K562 (cell line): ENCODE measurements around the gene RRBP1. TPM values are rescaled to one million over a fixed set of nuclear protein-coding genes. Genes with fewer than 3 reads are reported as not detected.

ENCODE experiments used
- ATAC-seq: fragments of 200-7000 bp; cut with Tn5 transposase; 3 replicates; pipeline ENCODE4 v1.9.1; 2020; ENCODE audit warnings: moderate library complexity
- BruUV-seq: library from RNA; stranded (reverse); fragments of 400-500 nt; replicated peaks from 2 replicates; lab custom pipeline; 2021; lab: Mats Ljungman, UMichigan
- CTCF ChIA-PET: fragments of 300-600 bp; formaldehyde crosslinking; extraction: SDS; loops from one replicate; lab custom pipeline; 2021; ENCODE audit warnings: low intra/inter-chr PET ratio; lab: Yijun Ruan, JAX
- POLR2A ChIA-PET: fragments of 300-600, 350-650 bp; sonication (Branson Sonifier 250); formaldehyde crosslinking; extraction: SDS; loops from one replicate; lab custom pipeline; 2021; ENCODE audit warnings: antibody characterized with exemption, inconsistent platforms; lab: Yijun Ruan, JAX
- DNase-seq, 4 experiments: peaks; one replicate each; pipeline versions ENCODE4 v3.0.0 to v3.0.0-alpha.2; 2011 to 2018; ENCODE audit warnings: low spot score in 3 of 4, mixed read lengths in 3 of 4; ENCODE audit errors: extremely low read depth in 1 of 4
- FAIRE-seq: peaks from 2 replicates; lab custom pipeline; 2011; peaks lifted over from hg19 to GRCh38; lab: Jason Lieb, UNC
- H2AFZ ChIP-seq: 2 replicates; pipeline ENCODE4 v1.6.0; 2011; ENCODE audit warnings: low read depth, low read length, control low read depth, inconsistent platforms
- H3K27ac ChIP-seq: fragments of 200-600 bp; 3 replicates; pipeline ENCODE4 v1.8.0; 2011; ENCODE audit warnings: low read depth, mild to moderate bottlenecking, control low read depth, inconsistent platforms, low read length, moderate library complexity, mixed read lengths; ENCODE audit errors: extremely low read depth
- H3K27me3 ChIP-seq, 2 experiments: fragments of 300-600 bp in 1 of 2; 2 replicates in 1 of 2; 3 replicates in 1 of 2; pipeline versions ENCODE4 v1.6.0 to v1.8.0; 2011; ENCODE audit warnings: inconsistent platforms in 2 of 2, low read length in 2 of 2, mild to moderate bottlenecking in 1 of 2, mixed read lengths in 1 of 2, moderate library complexity in 1 of 2; ENCODE audit not compliant: control insufficient read depth in 2 of 2, insufficient read depth in 2 of 2
- H3K36me3 ChIP-seq: fragments of 300-600 bp; 3 replicates; pipeline ENCODE4 v1.8.0; 2011; ENCODE audit warnings: mild to moderate bottlenecking, low read length, inconsistent platforms; ENCODE audit not compliant: control insufficient read depth, insufficient read depth
- H3K4me1 ChIP-seq, 2 experiments: fragments of 200-600 bp in 1 of 2; replicated peaks in 1 of 2; 2 replicates in 1 of 2; 3 replicates in 1 of 2; pipeline versions ENCODE4 v1.5.1 to v1.8.0; 2011; ENCODE audit warnings: inconsistent platforms in 2 of 2, low read length in 2 of 2, mild to moderate bottlenecking in 1 of 2, mixed read lengths in 1 of 2, moderate library complexity in 1 of 2; ENCODE audit not compliant: control insufficient read depth in 2 of 2, insufficient read depth in 2 of 2
- H3K4me2 ChIP-seq: 2 replicates; pipeline ENCODE4 v1.6.1; 2011; ENCODE audit warnings: low read length, control low read depth, inconsistent platforms, mixed read lengths; ENCODE audit not compliant: insufficient read depth
- H3K4me3 ChIP-seq: fragments of 200-600 bp; sonication (generic), shearing (Covaris generic); 2 replicates; pipeline ENCODE4 v1.5.1; 2016; ENCODE audit warnings: control low read depth, inconsistent platforms
- H3K79me2 ChIP-seq: fragments of 200-600 bp; 3 replicates; pipeline ENCODE4 v1.8.0; 2011; ENCODE audit warnings: low read length, inconsistent platforms; ENCODE audit not compliant: control insufficient read depth, insufficient read depth
- H3K9ac ChIP-seq, 2 experiments: 2 replicates each; pipeline versions ENCODE4 v1.6.0 to v1.6.1; 2011; ENCODE audit warnings: low read depth in 2 of 2, low read length in 2 of 2, control low read depth in 1 of 2, inconsistent platforms in 1 of 2, mild to moderate bottlenecking in 1 of 2, mixed read lengths in 1 of 2; ENCODE audit not compliant: insufficient read depth in 1 of 2
- H3K9me1 ChIP-seq: one replicate; pipeline ENCODE4 v1.6.0; 2011; ENCODE audit warnings: inconsistent platforms, mild to moderate bottlenecking, low read length, moderate library complexity; ENCODE audit not compliant: control insufficient read depth, insufficient read depth
- H3K9me3 ChIP-seq: replicated peaks from 2 replicates; pipeline ENCODE4 v1.5.1; 2011; ENCODE audit warnings: low read depth, low read length, inconsistent platforms; ENCODE audit not compliant: control insufficient read depth, insufficient read depth
- H4K20me1 ChIP-seq: replicated peaks from 2 replicates; pipeline ENCODE4 v1.6.1; 2011; ENCODE audit warnings: low read length, inconsistent platforms, mixed read lengths; ENCODE audit not compliant: control insufficient read depth, insufficient read depth
- FOSL1 ChIP-seq: fragments of 200-800 bp; sonication (Bioruptor generic); conservative IDR thresholded peaks from 2 replicates; pipeline ENCODE4 v1.6.1; 2016; ENCODE audit warnings: missing genetic modification characterization, missing compliant biosample characterization
- GATAD2B ChIP-seq: fragments of 450-650 bp; IDR thresholded peaks from 2 replicates; pipeline ENCODE4 v1.6.1; 2017; ENCODE audit warnings: mild to moderate bottlenecking, borderline replicate concordance
- HDAC3 ChIP-seq: fragments of 450-650 bp; IDR thresholded peaks from 2 replicates; pipeline ENCODE4 v1.6.1; 2018; ENCODE audit warnings: borderline replicate concordance, mild to moderate bottlenecking, moderate library complexity; ENCODE audit not compliant: partially characterized antibody
- NRF1 ChIP-seq, 2 experiments: fragments of 450-650 bp; IDR thresholded peaks in 1 of 2; conservative IDR thresholded peaks in 1 of 2; 2 replicates each; pipeline ENCODE4 v1.6.1; 2014; ENCODE audit warnings: mild to moderate bottlenecking in 2 of 2
- RBM25 ChIP-seq: fragments of 200-400 bp; formaldehyde crosslinking; IDR thresholded peaks from 2 replicates; pipeline ENCODE4 v1.6.1; 2018; ENCODE audit warnings: low read length, low read depth, moderate library complexity; ENCODE audit not compliant: severe bottlenecking
- SLC30A9 ChIP-seq: fragments of 250-450 bp; sonication (Bioruptor Pico); IDR thresholded peaks from 2 replicates; pipeline ENCODE4 v1.8.0; 2022; ENCODE audit warnings: mild to moderate bottlenecking, moderate library complexity
- SMC3 ChIP-seq: conservative IDR thresholded peaks from 2 replicates; pipeline ENCODE4 v1.6.1; 2011; ENCODE audit warnings: low read depth, low read length, improper control_type of control experiment; ENCODE audit not compliant: insufficient read depth
- SRSF9 ChIP-seq: fragments of 200-400 bp; formaldehyde crosslinking; IDR thresholded peaks from 2 replicates; pipeline ENCODE4 v1.6.1; 2017; ENCODE audit warnings: low read depth, low read length, borderline replicate concordance
- ZNF280B ChIP-seq: fragments of 250-450 bp; sonication (Bioruptor Pico); IDR thresholded peaks from 2 replicates; pipeline ENCODE4 v1.5.1; 2021; ENCODE audit warnings: mild to moderate bottlenecking
- ZSCAN32 ChIP-seq: fragments of 450-650 bp; formaldehyde crosslinking; IDR thresholded peaks from 2 replicates; pipeline ENCODE4 v1.4.0; 2020; ENCODE audit warnings: mild to moderate bottlenecking, moderate library complexity
- WGBS: fragments of 100-300 bp; shearing (Covaris generic); methylation state at CpG from one replicate; pipeline ENCODE4 v1.1.6; 2016; ENCODE audit warnings: low coverage, mixed read lengths; ENCODE audit not compliant: insufficient coverage; ENCODE audit errors: missing lambda C conversion rate; 5-methylcytosine and 5-hydroxymethylcytosine counted together
- in situ Hi-C: fragments of 300-500 bp; cut with MboI; formaldehyde crosslinking; loops from 4 replicates; pipeline ENCODE4 v1.15.0; 2018; ENCODE audit warnings: inconsistent platforms, mixed read lengths
- intact Hi-C: fragments of 100-400 bp; cut with micrococcal nuclease; formaldehyde crosslinking; loops from 2 replicates; pipeline ENCODE4 v1.14.2; 2022
- polyA plus RNA-seq, 8 experiments: library from polyadenylated mRNA; depleted of rRNA in 4 of 8; stranded (reverse) in 5 of 8; unstranded in 3 of 8; fragments of >200 nt; fragmentation: Nextera tagmentation in 2 of 8; fragmentation: Illumina TruSeq in 1 of 8; extraction: Ambion mirVana in 2 of 8; extraction: Trizol in 1 of 8; gene quantifications; 2 replicates each; pipeline versions ENCODE4 v1.2.1 to v1.2.3, GENCODE V29; 2011 to 2014; ENCODE audit warnings: inconsistent platforms in 1 of 8, missing spikeins in 1 of 8
- total RNA-seq, 7 experiments: library from RNA; depleted of rRNA in 6 of 7; stranded (reverse); fragments of >200 nt in 6 of 7; fragmentation: Illumina TruSeq in 2 of 7; extraction: Trizol in 2 of 7; gene quantifications; 2 replicates each; pipeline versions ENCODE4 v1.2.1 to v1.2.3, GENCODE V29; 2011 to 2021; ENCODE audit warnings: low replicate concordance in 1 of 7
- TF ChIP-seq, protein P1 (sequence below): fragments of 200-800 bp; sonication (Bioruptor generic); IDR thresholded peaks from 2 replicates; pipeline ENCODE4 v1.6.1; 2017; ENCODE audit warnings: missing genetic modification characterization, missing compliant biosample characterization
- TF ChIP-seq, protein P2 (sequence below): fragments of 450-650 bp; formaldehyde crosslinking; IDR thresholded peaks from 2 replicates; pipeline ENCODE4 v1.4.0; 2020; ENCODE audit warnings: mild to moderate bottlenecking, moderate library complexity

RRBP1 gene
- total and polyA plus RNA-seq, 9 of the 15 experiments (the other 6 are each of a cell fraction or from before 2014, with no cell fraction given): 0.84 to 32.0 (median 17.6) TPM

- in situ Hi-C loops: no loop called here
- ATAC-seq (no peak), DNase-seq (no peak), FAIRE-seq (no peak)
- H3K9me3 ChIP-seq: peaks cover 2% of the 10 kb centered on the region; the same call in 1 of the 2 replicates
- 0% methylated on average over 2 of the region's 2 CpGs for WGBS
- no peaks in the 10 kb centered on the region; a peak in 1 of 5 replicates for H3K4me1 ChIP-seq
- no peak overlapping the region for H3K4me3 ChIP-seq
- no peaks in the 10 kb centered on the region for H3K79me2 ChIP-seq
- H2AFZ ChIP-seq: no peak overlapping the region
- peaks cover 2 to 21% of the 10 kb centered on the region in 2 experiments; a peak in 4 of 5 replicates for H3K27me3 ChIP-seq
- intact Hi-C loops: no loop called here
- CTCF ChIA-PET: no interaction called here
- POLR2A ChIA-PET: no interaction called here
- no peak for TF ChIP-seq SLC30A9
- TF ChIP-seq GATAD2B: no peak
- TF ChIP-seq, protein P1, sequence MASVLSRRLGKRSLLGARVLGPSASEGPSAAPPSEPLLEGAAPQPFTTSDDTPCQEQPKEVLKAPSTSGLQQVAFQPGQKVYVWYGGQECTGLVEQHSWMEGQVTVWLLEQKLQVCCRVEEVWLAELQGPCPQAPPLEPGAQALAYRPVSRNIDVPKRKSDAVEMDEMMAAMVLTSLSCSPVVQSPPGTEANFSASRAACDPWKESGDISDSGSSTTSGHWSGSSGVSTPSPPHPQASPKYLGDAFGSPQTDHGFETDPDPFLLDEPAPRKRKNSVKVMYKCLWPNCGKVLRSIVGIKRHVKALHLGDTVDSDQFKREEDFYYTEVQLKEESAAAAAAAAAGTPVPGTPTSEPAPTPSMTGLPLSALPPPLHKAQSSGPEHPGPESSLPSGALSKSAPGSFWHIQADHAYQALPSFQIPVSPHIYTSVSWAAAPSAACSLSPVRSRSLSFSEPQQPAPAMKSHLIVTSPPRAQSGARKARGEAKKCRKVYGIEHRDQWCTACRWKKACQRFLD (CRISPR knock-in tag): no peak
- TF ChIP-seq FOSL1 (tag): no peak
- TF ChIP-seq ZNF280B: no peak
- TF ChIP-seq SMC3: no peak
- TF ChIP-seq ZSCAN32 (CRISPR knock-in tag): no peak
- TF ChIP-seq RBM25: no peak
- TF ChIP-seq SRSF9: no peak
- no peak for TF ChIP-seq NRF1 (conservative IDR thresholded peaks at IDR 0.05 in 1 of 2, IDR thresholded peaks at IDR 0.05 in 1 of 2)
- no peak for TF ChIP-seq HDAC3
- TF ChIP-seq, protein P2, sequence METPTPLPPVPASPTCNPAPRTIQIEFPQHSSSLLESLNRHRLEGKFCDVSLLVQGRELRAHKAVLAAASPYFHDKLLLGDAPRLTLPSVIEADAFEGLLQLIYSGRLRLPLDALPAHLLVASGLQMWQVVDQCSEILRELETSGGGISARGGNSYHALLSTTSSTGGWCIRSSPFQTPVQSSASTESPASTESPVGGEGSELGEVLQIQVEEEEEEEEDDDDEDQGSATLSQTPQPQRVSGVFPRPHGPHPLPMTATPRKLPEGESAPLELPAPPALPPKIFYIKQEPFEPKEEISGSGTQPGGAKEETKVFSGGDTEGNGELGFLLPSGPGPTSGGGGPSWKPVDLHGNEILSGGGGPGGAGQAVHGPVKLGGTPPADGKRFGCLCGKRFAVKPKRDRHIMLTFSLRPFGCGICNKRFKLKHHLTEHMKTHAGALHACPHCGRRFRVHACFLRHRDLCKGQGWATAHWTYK (CRISPR knock-in tag): no peak
- no peak overlapping the region for H3K9ac ChIP-seq
- no peaks in the 10 kb centered on the region for H4K20me1 ChIP-seq
- H3K36me3 ChIP-seq: no peaks in the 10 kb centered on the region
- H3K4me2 ChIP-seq: no peak overlapping the region
- no TSS peak for BruUV-seq
- no peaks in the 10 kb centered on the region for H3K9me1 ChIP-seq
- no peak overlapping the region for H3K27ac ChIP-seq
Measured at GRCh38 chr20:17690144-17690543, 8.1 kb upstream of the RRBP1 start.
